Right ventricle myocardium inferior (tissue), 1 donor: Measurements from ENCODE around the gene CUTA. TPM values are rescaled to one million over a fixed set of nuclear protein-coding genes. Genes with fewer than 3 reads are reported as not detected.

Source experiments
- ATAC-seq: fragments of 200-7000 bp; cut with Tn5 transposase; one replicate; pipeline ENCODE4 v1.9.1; 2020; ENCODE audit warnings: mild to moderate bottlenecking, moderate library complexity
- DNase-seq: peaks from one replicate; pipeline ENCODE4 v3.0.0; 2021; ENCODE audit errors: missing footprints
- intact Hi-C: fragments of 100-400 bp; cut with DNase I; formaldehyde crosslinking; loops from one replicate; pipeline ENCODE4 v1.11.0; 2022
- long read RNA-seq: library from polyadenylated mRNA; unstranded; transcript quantifications from one replicate; pipeline ENCODE4 v2.0.0, GENCODE V29; 2021
- total RNA-seq: library from RNA; stranded (reverse); fragmentation: NEBNext Ultra II Directional; extraction: Animal tissue kit (Norgen Biotek cat#: 25700); gene quantifications from one replicate; pipeline ENCODE4 v1.2.1, GENCODE V29; 2021
- donor health status: DM: no; HTN: yes; CAD: no; lungs with severe emphysema.

Gene CUTA, protein sequence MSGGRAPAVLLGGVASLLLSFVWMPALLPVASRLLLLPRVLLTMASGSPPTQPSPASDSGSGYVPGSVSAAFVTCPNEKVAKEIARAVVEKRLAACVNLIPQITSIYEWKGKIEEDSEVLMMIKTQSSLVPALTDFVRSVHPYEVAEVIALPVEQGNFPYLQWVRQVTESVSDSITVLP
- total RNA-seq, result 107 TPM
- long read RNA-seq, transcript CUTA-210 (6 exons, 769 nt), result minor isoform, 10 of 35 reads
- long read RNA-seq, transcript CUTA-205 (5 exons, 1,054 nt), result minor isoform, 8 of 35 reads
- long read RNA-seq, transcript CUTA-203 (6 exons, 937 nt), result major isoform, 11 of 35 reads
- long read RNA-seq, transcript CUTA-214 (6 exons, 661 nt), result minor isoform, 5 of 35 reads
- long read RNA-seq, partial matches to known transcripts, result 0 of 35 reads
- long read RNA-seq, other reads (novel, unspliced or antisense), result 1 of 35 reads

DNA sequence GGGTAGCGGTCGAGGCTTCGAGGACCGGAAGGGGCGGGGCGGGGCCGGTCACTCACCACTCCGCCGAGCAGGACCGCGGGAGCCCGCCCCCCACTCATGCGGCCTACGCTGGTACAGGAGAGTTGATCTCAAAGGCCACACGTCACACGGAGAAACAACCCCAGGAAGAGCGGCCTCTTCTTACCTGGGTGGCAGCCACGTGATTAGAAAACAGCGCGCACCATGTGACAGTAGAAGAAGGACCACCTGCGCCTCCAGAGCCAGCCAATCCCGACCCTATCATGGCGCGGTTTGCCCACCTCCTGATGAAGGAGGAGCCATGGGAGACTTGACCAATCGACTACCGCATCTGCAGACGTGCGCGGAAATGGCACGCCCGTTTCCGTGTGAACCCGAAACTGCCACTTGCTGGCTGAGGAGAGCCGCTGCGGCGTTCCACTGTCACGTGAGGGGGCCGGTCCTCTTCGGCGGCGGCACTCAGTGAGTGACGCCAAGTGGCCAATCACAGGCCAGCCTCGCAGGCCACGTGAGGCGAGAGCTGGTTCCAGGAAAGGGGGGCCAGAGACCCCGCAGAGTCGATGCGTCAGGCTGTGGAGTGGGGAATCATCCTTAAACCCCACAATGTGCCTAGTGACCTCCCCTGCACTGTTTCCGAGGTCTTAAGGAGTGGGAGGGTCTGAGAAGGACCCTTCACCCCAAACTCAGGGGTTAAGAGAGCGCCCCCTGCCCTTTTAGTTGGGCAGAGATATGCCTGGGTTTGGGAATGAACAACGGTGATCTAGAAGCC lies at the start of gene CUTA:
CUTA (minus strand) TSS at position 205 of the 787 bp plus-strand sequence; CDS start at position 98, 107 bp downstream.
- DNase-seq (peak; percentile 99), ATAC-seq (peak; percentile 95)
- intact Hi-C loops, result loop anchor here (10.0 kb wide), 2 partner anchors 133 to 277 kb away; partner anchors contain the start of genes PFDN6 and WDR46

DNA sequence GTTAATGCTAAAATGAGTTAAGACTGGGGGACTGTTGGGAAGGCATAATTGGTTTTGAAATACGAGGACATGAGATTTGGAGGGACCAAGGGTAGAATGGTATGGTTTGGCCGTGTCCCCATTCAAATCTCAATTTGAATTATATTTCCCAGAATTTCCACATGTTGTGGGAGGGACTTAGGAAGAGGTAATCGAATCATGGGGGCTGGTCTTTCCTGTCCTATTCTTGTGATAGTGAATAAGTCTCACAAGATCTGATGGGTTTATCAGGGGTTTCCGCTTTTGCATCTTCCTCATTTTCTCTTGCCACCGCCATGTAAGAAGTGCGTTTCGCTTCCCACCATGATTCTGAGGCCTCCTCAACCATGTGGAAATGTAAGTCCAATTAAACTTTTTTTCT lies 49.2 kb upstream of the CUTA start:
- no peak for ATAC-seq
- intact Hi-C loops, result no loop called here
- no peak for DNase-seq

DNA sequence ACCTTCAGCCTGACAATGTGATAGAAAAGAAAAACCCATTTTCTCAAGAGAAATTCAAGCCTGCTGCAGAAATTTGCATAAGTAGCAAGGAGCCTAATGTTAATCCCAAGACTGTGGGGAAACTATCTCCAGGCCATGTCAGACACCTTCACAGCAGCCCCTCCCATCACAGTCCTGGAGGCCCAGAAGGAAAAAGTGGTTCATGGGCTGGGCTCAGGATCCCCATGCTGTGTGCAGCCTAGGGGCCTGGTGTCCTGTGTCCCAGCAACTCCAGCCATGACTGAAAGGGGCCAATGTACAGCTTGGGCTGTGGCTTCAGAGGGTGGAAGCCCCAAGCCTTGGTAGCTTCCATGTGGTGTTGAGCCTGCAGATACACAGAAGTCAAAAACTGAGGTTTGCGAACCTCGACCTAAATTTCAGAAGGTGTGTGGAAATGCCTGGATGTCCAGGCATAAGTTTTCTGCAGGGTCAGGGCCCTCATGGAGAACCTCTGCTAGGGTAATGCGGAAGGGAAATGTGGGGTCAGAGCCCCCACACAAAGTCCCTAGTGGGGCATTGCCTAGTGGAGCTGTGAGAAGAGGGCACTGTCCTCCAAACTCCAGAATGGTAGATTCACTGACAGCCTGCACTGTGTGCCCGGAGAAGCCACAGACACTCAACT lies 48.3 kb upstream of the CUTA start:
- ATAC-seq (no peak), DNase-seq (no peak)
- intact Hi-C loops, result no loop called here

DNA sequence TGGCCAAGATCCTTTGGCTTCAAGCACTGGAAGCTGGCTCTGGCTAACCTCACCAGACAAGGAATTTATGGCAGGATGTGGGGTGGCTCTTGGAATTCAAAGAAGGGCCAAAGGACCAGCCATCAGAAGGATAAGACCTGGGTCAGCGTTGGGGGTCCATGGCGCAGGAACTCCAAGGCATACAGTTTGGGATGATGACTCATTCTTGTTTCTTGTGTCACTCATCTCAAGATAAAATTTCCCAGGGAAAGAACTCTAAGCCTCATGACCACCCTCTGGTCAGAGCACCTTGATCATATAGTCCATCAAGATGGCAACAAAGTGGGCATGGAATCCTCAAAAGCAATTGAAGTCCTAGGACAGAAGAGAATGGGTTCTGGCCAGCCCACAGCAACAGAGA lies 41.3 kb upstream of the CUTA start:
- ATAC-seq, result no peak
- DNase-seq, result no peak
- intact Hi-C loops, result no loop called here

DNA sequence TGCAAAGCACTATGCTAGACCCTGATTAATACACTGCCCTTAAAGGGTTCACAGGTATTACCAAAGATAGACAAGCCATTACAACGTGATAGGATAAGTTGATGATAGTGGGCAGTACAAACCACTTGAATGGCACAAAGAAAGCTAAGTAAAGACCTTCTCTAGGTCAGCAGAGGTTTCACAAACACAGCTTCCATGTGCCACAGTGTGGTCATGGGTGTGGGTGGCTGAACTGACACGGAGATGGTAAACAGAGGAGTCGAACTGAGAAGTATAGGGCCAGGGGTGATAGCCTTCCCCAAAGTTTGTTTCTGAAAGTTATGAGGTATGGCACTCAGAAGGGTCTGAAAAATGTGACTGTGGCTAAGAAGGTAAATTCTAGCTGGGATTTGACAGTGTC lies 40.8 kb upstream of the CUTA start:
- DNase-seq, result no peak
- no peak for ATAC-seq
- intact Hi-C loops, result no loop called here

DNA sequence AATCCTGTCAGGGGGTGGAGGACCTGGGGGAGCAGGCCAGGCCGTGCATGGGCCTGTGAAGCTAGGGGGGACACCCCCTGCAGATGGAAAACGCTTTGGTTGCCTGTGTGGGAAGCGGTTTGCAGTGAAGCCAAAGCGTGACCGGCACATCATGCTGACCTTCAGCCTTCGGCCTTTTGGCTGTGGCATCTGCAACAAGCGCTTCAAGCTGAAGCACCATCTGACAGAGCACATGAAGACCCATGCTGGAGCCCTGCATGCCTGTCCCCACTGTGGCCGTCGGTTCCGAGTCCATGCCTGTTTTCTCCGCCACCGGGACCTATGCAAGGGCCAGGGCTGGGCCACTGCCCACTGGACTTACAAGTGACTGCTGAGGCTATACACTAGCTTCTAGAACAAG lies 38.2 kb upstream of the CUTA start:
- intact Hi-C loops, result no loop called here
- DNase-seq, result no peak
- ATAC-seq, result no peak

DNA sequence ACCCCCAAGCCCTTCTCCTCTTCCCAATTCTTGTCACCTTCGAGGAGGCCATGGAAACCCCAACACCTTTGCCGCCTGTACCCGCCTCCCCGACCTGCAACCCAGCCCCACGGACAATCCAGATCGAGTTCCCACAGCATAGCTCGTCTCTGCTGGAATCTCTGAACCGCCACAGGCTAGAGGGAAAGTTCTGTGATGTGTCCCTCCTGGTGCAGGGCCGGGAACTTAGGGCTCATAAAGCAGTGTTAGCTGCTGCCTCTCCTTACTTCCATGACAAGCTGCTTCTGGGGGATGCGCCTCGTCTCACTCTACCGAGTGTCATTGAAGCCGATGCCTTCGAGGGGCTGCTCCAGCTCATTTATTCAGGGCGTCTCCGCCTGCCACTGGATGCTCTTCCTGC lies 37.1 kb upstream of the CUTA start:
- intact Hi-C loops, result loop anchor here (2.0 kb wide), 1 partner anchor 116 kb away; no protein-coding TSS in a partner anchor
- no peak for ATAC-seq
- DNase-seq, result no peak

DNA sequence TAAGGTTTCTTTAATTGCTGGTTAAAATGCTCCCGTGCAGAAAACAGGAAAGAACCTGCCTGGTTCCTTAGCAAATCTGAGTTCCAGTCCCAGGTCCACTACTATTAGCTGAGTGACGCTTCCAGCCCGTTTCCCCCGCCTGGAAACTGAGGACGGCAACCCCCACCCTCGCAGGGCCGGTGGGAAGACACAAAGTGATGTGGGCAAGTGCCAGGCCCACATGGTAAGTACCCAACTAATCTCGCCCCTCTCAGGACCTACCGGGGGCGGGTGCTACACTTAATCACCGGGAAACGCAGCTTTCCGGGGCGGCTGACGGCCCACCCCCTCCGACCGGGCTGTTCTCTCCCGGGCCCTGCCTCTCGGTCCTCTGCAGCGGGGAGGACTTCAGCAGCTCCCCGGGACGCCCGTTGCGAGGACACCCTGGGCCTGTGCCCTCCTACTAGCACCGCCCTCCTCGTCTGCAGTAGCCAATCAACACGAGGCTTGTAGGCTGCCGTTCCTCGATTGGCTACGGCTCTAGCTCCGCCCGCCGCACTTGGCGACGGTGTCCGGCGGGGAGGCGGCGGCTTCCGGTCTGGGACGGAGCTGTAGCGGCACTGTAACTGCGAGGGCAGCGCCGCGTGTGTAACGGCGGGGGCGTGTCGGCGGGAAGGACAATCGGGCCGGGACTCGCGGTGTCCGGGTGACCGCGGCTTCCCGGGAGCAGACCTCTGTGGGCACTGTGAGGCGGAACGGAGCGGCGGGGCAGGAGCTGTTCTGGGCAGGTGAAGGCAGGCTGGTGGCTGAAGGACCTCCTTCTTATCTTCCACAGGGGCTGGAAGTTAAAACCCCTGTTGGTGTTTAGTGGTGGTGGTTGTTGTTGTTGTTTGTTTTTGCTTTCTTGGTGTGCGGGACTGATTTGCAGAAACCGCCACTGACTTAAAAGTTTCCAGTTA lies 36.4 kb upstream of the CUTA start, which contains the start of gene ZBTB9:
ZBTB9 (plus strand) TSS at position 568 of the 938 bp plus-strand sequence. CDS start 525 bp downstream, outside the sequence.
- intact Hi-C loops, result loop anchor here (1.0 to 2.0 kb wide), 2 partner anchors 44 to 117 kb away; no protein-coding TSS in a partner anchor
- ATAC-seq (peak; percentile 99), DNase-seq (peak; percentile 98)

DNA sequence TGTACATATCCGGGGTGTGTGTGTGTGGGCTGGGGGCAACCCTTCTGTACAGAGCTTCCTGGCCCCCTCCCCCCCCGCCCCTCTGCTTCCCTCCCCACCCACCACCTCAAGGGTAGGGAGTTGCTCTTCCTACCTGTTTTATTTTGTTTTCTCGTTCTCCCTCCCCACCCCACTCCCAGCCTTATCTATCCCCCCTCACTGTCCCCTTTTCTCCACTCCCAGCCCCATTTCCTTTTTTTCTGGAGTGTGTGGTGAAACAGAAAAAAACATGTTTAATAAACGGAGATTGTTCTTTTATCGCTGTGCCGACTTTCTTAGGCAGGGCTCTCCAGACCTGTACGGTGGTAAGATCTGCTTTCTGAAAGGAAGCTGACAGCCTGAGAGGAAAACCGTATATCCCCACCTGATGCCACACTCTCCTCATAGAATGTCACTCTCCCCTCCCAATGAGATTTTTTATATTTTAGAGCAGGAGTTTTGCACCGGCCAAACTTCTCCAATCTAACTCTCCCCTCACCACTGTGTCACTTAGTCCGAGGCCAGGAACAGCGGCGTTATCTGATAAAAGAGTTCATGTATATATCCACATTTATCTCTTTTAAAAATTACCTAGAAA lies 35.6 kb upstream of the CUTA start:
- intact Hi-C loops, result loop anchor here (1.0 to 2.0 kb wide), 2 partner anchors 43 to 117 kb away; no protein-coding TSS in a partner anchor
- ATAC-seq, result no peak
- no peak for DNase-seq

DNA sequence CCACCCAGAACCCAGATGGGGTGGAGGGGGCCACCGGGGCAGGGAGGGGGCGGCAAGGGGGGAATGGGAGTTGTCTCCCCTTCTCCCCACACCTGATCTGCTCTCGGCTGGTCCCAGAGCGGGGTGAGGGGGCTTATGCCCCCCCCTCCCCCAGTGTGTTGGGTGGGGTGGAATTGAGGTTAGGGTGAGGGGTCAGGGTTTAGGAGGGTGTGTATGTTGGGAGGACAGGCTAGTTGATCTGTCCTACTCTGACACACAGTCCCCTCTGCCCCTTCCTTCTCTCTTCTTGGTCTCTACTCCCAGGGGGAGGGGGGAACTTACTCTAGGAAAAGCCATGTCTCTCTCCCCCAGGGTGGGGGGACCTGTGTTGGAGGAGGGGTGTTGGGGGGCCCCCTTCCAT lies 34.6 kb upstream of the CUTA start:
- DNase-seq, result no peak
- ATAC-seq, result no peak
- intact Hi-C loops, result no loop called here

DNA sequence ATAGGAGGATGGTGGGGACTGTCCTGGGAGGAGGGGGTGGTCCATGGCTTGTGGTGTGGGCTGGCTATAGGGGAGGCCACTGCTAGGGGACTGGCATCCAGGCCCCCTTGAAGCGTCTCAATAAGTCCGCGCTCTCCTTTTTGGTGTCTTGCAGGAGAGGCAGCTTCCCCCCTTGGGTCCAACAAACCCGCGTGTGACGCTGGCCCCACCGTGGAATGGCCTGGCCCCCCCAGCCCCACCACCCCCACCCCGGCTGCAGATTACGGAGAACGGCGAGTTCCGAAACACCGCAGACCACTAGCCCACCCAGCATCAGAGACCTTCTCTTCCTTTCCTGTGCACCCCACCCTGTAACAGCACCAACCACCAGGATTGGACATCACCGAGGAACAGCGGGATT lies 33.7 kb upstream of the CUTA start:
- intact Hi-C loops, result no loop called here
- no peak for ATAC-seq

DNA sequence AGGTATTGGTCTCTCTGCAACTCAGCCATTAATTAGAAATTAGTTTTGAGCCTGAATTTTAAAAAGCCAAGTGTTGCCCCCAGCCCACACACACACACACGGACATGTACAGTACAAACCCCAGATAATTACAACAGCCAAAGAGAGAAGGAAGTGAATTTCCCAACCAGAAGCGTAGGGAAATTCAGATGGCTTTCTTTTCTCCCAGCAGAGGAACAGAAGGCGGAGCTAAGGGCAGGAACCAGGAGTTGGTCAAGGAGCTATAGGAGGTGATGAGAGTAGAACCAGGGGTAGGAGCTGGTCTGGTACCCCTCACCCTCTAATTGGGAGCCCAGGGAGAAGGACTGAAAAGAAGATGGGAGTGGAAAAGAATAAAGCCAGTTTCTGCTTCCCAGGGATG lies 32.5 kb upstream of the CUTA start:
- intact Hi-C loops, result no loop called here
- no peak for ATAC-seq
- DNase-seq, result no peak

More for the DNA sequence above, 33.7 kb upstream of the CUTA start:
- no peak for DNase-seq

DNA sequence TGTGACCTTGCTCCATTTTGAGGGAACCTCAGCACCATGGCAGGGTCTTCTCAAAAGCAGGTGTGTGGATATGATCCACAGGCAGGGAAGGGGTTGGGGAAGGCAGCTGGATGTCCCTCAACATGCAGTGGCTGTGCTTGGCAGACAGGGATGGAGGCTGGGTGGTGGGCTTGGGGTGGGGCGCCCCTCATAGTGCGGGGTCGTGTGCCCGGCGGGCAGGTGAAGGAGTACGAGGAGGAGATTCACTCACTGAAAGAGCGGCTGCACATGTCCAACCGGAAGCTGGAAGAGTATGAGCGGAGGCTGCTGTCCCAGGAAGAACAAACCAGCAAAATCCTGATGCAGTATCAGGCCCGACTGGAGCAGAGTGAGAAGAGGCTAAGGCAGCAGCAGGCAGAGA lies 28.4 kb upstream of the CUTA start:
- intact Hi-C loops, result no loop called here
- no peak for ATAC-seq

DNA sequence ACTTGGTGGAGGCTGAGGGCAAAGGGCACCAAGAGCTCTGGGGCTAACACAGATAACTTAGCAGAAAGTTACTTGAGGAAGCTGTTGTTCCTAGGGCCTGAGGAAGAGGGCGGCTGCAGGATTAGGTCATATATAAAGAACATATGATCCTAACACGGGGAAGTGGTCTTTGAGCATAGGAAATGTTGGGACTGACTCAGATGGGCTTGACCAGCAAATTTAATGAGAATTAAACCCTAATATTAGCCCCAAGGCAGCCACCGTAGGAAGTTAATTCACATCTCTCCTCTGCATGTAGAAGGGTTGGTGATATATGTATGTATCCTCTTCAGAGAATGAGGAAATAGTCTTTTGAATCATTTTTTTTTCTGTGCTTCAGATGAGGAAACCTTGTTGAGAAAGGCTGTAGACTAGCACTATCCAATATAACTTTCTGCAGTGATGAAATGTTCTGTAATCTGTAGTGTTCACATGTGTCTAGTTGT lies 27.3 kb upstream of the CUTA start:
- DNase-seq (no peak), ATAC-seq (no peak)
- intact Hi-C loops, result no loop called here

More for the DNA sequence above, 28.4 kb upstream of the CUTA start:
- no peak for DNase-seq

DNA sequence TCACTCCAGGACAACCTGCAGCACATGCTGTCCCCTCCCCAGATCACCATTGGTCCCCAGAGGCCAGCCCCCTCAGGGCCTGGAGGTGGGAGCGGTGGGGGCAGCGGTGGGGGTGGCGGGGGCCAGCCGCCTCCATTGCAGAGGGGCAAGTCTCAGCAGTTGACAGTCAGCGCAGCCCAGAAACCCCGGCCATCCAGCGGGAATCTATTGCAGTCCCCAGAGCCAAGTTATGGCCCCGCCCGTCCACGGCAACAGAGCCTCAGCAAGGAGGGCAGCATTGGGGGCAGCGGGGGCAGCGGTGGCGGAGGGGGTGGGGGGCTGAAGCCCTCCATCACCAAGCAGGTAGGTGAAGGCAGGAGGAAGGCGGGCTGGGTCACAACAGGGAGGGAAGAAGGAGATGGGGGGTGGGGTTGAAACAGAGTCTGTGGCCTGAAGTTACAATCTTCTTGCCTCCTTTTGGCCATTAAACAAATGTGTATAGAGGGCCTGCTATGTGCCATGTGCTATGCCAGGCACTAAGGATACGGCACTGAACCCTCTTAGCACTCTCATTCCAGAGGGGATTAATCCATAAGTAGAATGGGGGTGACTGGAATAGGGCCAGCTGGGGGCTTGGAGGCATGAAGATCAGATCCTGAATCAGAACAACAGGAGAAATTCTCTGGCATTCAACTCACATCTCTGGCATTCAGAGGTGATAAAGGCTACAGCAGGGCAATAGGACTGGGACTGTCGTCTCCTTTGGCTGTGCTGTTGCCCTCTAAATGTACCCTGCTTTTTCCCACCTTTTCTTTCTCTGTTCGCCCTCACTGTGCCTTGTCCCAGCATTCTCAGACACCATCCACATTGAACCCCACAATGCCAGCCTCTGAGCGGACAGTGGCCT lies 26.0 kb upstream of the CUTA start:
- intact Hi-C loops, result no loop called here
- ATAC-seq (no peak), DNase-seq (no peak)

DNA sequence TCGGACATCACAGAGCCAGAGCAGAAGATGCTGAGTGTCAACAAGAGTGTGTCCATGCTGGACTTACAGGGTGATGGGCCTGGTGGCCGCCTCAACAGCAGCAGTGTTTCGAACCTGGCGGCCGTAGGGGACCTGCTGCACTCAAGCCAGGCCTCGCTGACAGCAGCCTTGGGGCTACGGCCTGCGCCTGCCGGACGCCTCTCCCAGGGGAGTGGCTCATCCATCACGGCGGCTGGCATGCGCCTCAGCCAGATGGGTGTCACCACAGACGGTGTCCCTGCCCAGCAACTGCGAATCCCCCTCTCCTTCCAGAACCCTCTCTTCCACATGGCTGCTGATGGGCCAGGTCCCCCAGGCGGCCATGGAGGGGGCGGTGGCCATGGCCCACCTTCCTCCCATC lies 25.1 kb upstream of the CUTA start:
- DNase-seq (no peak), ATAC-seq (no peak)
- intact Hi-C loops, result no loop called here

DNA sequence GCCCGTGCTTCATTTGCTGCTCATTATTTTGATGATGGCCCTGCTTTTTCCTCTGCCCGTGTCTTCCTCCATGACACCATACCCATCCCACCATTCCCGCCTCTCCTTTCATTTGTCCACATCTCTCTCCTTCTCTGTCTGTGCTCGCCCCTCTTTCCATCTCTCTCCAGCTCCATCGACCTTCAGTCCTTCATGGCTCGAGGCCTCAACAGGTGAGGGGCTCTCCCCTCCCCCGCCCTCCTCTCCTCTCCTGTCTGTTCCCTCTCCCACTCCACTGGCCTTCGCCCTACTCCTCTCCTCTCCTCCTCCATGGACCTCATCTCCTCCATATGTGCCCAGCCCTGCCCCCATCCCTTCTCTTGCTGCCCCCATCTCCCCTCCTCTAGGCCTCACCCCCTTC lies 24.4 kb upstream of the CUTA start:
- DNase-seq (no peak), ATAC-seq (no peak)
- intact Hi-C loops, result no loop called here
